ENCODE results near the gene DHX35.

DNA sequence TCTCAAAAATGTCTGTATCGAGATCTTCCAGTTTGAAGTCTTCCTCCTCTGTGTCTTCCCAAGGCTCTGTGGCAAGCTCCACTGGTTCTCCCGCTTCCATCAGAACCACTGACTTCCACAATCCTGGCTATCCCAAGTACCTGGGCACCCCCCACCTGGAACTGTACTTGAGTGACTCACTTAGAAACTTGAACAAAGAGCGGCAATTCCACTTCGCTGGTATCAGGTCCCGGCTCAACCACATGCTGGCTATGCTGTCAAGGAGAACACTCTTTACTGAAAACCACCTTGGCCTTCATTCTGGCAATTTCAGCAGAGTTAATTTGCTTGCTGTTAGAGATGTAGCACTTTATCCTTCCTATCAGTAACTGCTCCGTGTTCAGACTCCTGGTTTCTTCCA, 10.0 kb upstream of the DHX35 start:
- TF ChIP-seq, protein P1, sequence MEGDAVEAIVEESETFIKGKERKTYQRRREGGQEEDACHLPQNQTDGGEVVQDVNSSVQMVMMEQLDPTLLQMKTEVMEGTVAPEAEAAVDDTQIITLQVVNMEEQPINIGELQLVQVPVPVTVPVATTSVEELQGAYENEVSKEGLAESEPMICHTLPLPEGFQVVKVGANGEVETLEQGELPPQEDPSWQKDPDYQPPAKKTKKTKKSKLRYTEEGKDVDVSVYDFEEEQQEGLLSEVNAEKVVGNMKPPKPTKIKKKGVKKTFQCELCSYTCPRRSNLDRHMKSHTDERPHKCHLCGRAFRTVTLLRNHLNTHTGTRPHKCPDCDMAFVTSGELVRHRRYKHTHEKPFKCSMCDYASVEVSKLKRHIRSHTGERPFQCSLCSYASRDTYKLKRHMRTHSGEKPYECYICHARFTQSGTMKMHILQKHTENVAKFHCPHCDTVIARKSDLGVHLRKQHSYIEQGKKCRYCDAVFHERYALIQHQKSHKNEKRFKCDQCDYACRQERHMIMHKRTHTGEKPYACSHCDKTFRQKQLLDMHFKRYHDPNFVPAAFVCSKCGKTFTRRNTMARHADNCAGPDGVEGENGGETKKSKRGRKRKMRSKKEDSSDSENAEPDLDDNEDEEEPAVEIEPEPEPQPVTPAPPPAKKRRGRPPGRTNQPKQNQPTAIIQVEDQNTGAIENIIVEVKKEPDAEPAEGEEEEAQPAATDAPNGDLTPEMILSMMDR (IDR thresholded peaks at IDR 0.05): no peak
- TF ChIP-seq POLR2A (IDR thresholded peaks at IDR 0.05): no peak
